Measurements from ENCODE around the gene SHB. TPM values are rescaled to one million over a fixed set of nuclear protein-coding genes. Genes with fewer than 3 reads are reported as not detected.

The SHB gene
- total RNA-seq, 2 donors from 2014 or later, result 28.1 to 38.1 TPM

- no peak overlapping the region for H3K9ac ChIP-seq (ENCODE audit: extremely low read depth, low read length, poor library complexity, severe bottlenecking)
- DNase-seq, result no peak
- Mint-ChIP-seq H3K27ac (no peak overlapping the region), H3K27me3 (ENCODE audit: insufficient read depth) (no peaks in the 10 kb centered on the region), H3K4me1 (peaks cover 10% of the 10 kb centered on the region), H3K36me3 (ENCODE audit: low read depth) (peaks cover 3% of the 10 kb centered on the region), H3K4me3 (no peak overlapping the region), H3K9me3 (no peaks in the 10 kb centered on the region)
- H3K9me3 ChIP-seq (ENCODE audit: control insufficient read depth, low read length), result no peaks in the 10 kb centered on the region
- no peak overlapping the region for H3K27ac ChIP-seq (ENCODE audit: low read depth, low read length)
- H3K36me3 ChIP-seq (ENCODE audit: control insufficient read depth, insufficient read depth, low read length), result no peaks in the 10 kb centered on the region
- peaks cover 8% of the 10 kb centered on the region for H3K4me1 ChIP-seq (ENCODE audit: control insufficient read depth, insufficient read depth, low read length)
- H3K27me3 ChIP-seq (ENCODE audit: control insufficient read depth, insufficient read depth, low read length, poor library complexity, severe bottlenecking), result no peaks in the 10 kb centered on the region
- no peak overlapping the region for H3K4me3 ChIP-seq (ENCODE audit: low read length)
- no peak for TF ChIP-seq CTCF (conservative IDR thresholded peaks at IDR 0.05)
- WGBS, 2 experiments (ENCODE audit: insufficient coverage in 1 of 2, insufficient read length in 1 of 2), result 85 to 94% methylated on average over 2 to 4 of the region's 4 CpGs
These were observed 160.7 kb downstream of the SHB start for GRCh38 chr9:37908283-37908682.

GRCh38 chr9:37906312-37907239 lies 162.5 kb downstream of the SHB start:
- H3K27me3 Mint-ChIP-seq (ENCODE audit: insufficient read depth), result no peaks in the 10 kb centered on the region
- no peak for TF ChIP-seq CTCF (conservative IDR thresholded peaks at IDR 0.05)
- no peak for DNase-seq

GRCh38 chr9:37905776-37906175 lies 163.3 kb downstream of the SHB start:
- H3K27ac Mint-ChIP-seq, result no peak overlapping the region
- TF ChIP-seq CTCF (conservative IDR thresholded peaks at IDR 0.05), result no peak

More at GRCh38 chr9:37906312-37907239, 162.5 kb downstream of the SHB start:
- no peaks in the 10 kb centered on the region for H3K9me3 ChIP-seq (ENCODE audit: control insufficient read depth, low read length)
- H3K27me3 ChIP-seq (ENCODE audit: control insufficient read depth, insufficient read depth, low read length, poor library complexity, severe bottlenecking), result no peaks in the 10 kb centered on the region
- Mint-ChIP-seq H3K4me3 (no peak overlapping the region), H3K36me3 (ENCODE audit: low read depth) (peaks cover 3% of the 10 kb centered on the region), H3K4me1 (peaks cover 17% of the 10 kb centered on the region), H3K27ac (no peak overlapping the region), H3K9me3 (no peaks in the 10 kb centered on the region)
- H3K36me3 ChIP-seq (ENCODE audit: control insufficient read depth, insufficient read depth, low read length), result no peaks in the 10 kb centered on the region
- peaks cover 8% of the 10 kb centered on the region for H3K4me1 ChIP-seq (ENCODE audit: control insufficient read depth, insufficient read depth, low read length)
- no peak overlapping the region for H3K9ac ChIP-seq (ENCODE audit: extremely low read depth, low read length, poor library complexity, severe bottlenecking)
- H3K4me3 ChIP-seq (ENCODE audit: low read length), result no peak overlapping the region
- WGBS, 2 experiments (ENCODE audit: insufficient coverage in 1 of 2, insufficient read length in 1 of 2), result 90 to 98% methylated on average over 6 to 11 of the region's 11 CpGs
- H3K27ac ChIP-seq (ENCODE audit: low read depth, low read length), result no peak overlapping the region

More at GRCh38 chr9:37905776-37906175, 163.3 kb downstream of the SHB start:
- Mint-ChIP-seq H3K4me1 (peaks cover 17% of the 10 kb centered on the region), H3K4me3 (no peak overlapping the region), H3K9me3 (no peaks in the 10 kb centered on the region), H3K27me3 (ENCODE audit: insufficient read depth) (no peaks in the 10 kb centered on the region), H3K36me3 (ENCODE audit: low read depth) (peaks cover 4% of the 10 kb centered on the region)
- no peak for DNase-seq
- Histone ChIP-seq H3K9ac (ENCODE audit: extremely low read depth, low read length, poor library complexity, severe bottlenecking) (no peak overlapping the region), H3K4me3 (ENCODE audit: low read length) (no peak overlapping the region), H3K27ac (ENCODE audit: low read depth, low read length) (no peak overlapping the region), H3K36me3 (ENCODE audit: control insufficient read depth, insufficient read depth, low read length) (peaks cover 2% of the 10 kb centered on the region), H3K27me3 (ENCODE audit: control insufficient read depth, insufficient read depth, low read length, poor library complexity, severe bottlenecking) (no peaks in the 10 kb centered on the region), H3K9me3 (ENCODE audit: control insufficient read depth, low read length) (no peaks in the 10 kb centered on the region), H3K4me1 (ENCODE audit: control insufficient read depth, insufficient read depth, low read length) (peaks cover 8% of the 10 kb centered on the region)
- WGBS, 2 experiments (ENCODE audit: insufficient coverage in 1 of 2, insufficient read length in 1 of 2), result 94 to 96% methylated on average over 2 to 4 of the region's 4 CpGs

Measured in endodermal cell (in vitro differentiated cells).